GM19455 (cell line): ENCODE results near the gene LIMS2.

ENCODE experiments used
- ATAC-seq: cut with Tn5 transposase; IDR thresholded peaks from one replicate; pipeline ENCODE4 v1.9.1; 2021; ENCODE audit not compliant: unreplicated experiment

LIMS2 gene

GRCh38 chr2:127701651-127702394, 26.5 kb upstream of the LIMS2 start:
- peak; percentile 51 for ATAC-seq

- peak; percentile 68 for ATAC-seq
Observed at GRCh38 chr2:127701193-127701650, 25.9 kb upstream of the LIMS2 start, which contains the start of gene SFT2D3. TSS of gene SFT2D3 (plus strand) at chr2:127701497. CDS start at chr2:127701529, 32 bp downstream.

- peak; percentile 59 for ATAC-seq
Observed at GRCh38 chr2:127700527-127701192, 25.3 kb upstream of the LIMS2 start.

GRCh38 chr2:127698553-127699355, 23.4 kb upstream of the LIMS2 start:
- ATAC-seq = no peak

- no peak for ATAC-seq
Observed at GRCh38 chr2:127697482-127698180, 22.3 kb upstream of the LIMS2 start.

GRCh38 chr2:127695491-127696472, 20.5 kb upstream of the LIMS2 start:
- ATAC-seq = no peak

GRCh38 chr2:127694986-127695385, 19.7 kb upstream of the LIMS2 start:
- no peak for ATAC-seq

- no peak for ATAC-seq
Observed at GRCh38 chr2:127690696-127691095, 15.4 kb upstream of the LIMS2 start.

GRCh38 chr2:127688405-127688804, 13.1 kb upstream of the LIMS2 start:
- ATAC-seq = no peak

- ATAC-seq = no peak
Observed at GRCh38 chr2:127685410-127686080, 10.2 kb upstream of the LIMS2 start.

- no peak for ATAC-seq
Observed at GRCh38 chr2:127683757-127684156, 8.4 kb upstream of the LIMS2 start.

- no peak for ATAC-seq
Observed at GRCh38 chr2:127683056-127683455, 7.7 kb upstream of the LIMS2 start.

- no peak for ATAC-seq
Observed at GRCh38 chr2:127681976-127682857, 6.9 kb upstream of the LIMS2 start.

GRCh38 chr2:127681288-127681804, 6.0 kb upstream of the LIMS2 start:
- ATAC-seq = no peak

GRCh38 chr2:127680706-127681287, 5.5 kb upstream of the LIMS2 start:
- no peak for ATAC-seq

- ATAC-seq = no peak
Observed at GRCh38 chr2:127679680-127680361, 4.5 kb upstream of the LIMS2 start.

- no peak for ATAC-seq
Observed at GRCh38 chr2:127678991-127679390, 3.7 kb upstream of the LIMS2 start.
